GM23338 (cell line): ENCODE measurements around the gene ATPAF1. TPM values are rescaled to one million over a fixed set of nuclear protein-coding genes. Genes with fewer than 3 reads are reported as not detected.

ENCODE experiments used
- ATAC-seq: fragments of 200-7000 bp; cut with Tn5 transposase; 3 replicates; pipeline ENCODE4 v1.9.1; 2020
- DNase-seq: peaks from one replicate; pipeline ENCODE4 v3.0.0-alpha.2; 2015; ENCODE audit warnings: low spot score
- H2AFZ ChIP-seq: fragments of 200-600 bp; sonication (generic); 2 replicates; pipeline ENCODE4 v1.8.0; 2016; ENCODE audit warnings: antibody characterized with exemption, mild to moderate bottlenecking, moderate library complexity
- H3F3A ChIP-seq: fragments of 200-600 bp; sonication (generic); replicated peaks from 2 replicates; pipeline ENCODE4 v1.8.0; 2017; ENCODE audit warnings: antibody characterized with exemption, mixed run types, low read depth
- H3K27ac ChIP-seq: fragments of 200-600 bp; sonication (generic); 2 replicates; pipeline ENCODE4 v1.6.1; 2016; ENCODE audit warnings: low read depth
- H3K27me3 ChIP-seq: fragments of 200-600 bp; sonication (generic); 2 replicates; pipeline ENCODE4 v1.8.0; 2016; ENCODE audit warnings: mild to moderate bottlenecking, mixed run types, moderate library complexity; ENCODE audit not compliant: insufficient read depth
- H3K36me3 ChIP-seq: fragments of 200-600 bp; sonication (generic); 2 replicates; pipeline ENCODE4 v1.8.0; 2016; ENCODE audit warnings: mild to moderate bottlenecking; ENCODE audit not compliant: insufficient read depth
- H3K4me1 ChIP-seq: fragments of 200-600 bp; sonication (generic); 2 replicates; pipeline ENCODE4 v1.8.0; 2016; ENCODE audit warnings: mild to moderate bottlenecking, moderate library complexity; ENCODE audit not compliant: insufficient read depth
- H3K4me2 ChIP-seq: fragments of 200-600 bp; sonication (generic); 2 replicates; pipeline ENCODE4 v1.7.1; 2017; ENCODE audit warnings: mixed run types
- H3K4me3 ChIP-seq: fragments of 200-600 bp; sonication (generic); 2 replicates; pipeline ENCODE4 v1.6.1; 2016; ENCODE audit warnings: mixed run types
- H3K79me2 ChIP-seq: fragments of 200-600 bp; sonication (generic); replicated peaks from 2 replicates; pipeline ENCODE4 v1.8.0; 2017; ENCODE audit warnings: mild to moderate bottlenecking; ENCODE audit not compliant: insufficient read depth
- H3K9me2 ChIP-seq: fragments of 200-600 bp; sonication (generic); 2 replicates; pipeline ENCODE4 v1.8.0; 2017; ENCODE audit not compliant: insufficient read depth
- H4K20me1 ChIP-seq: fragments of 200-600 bp; sonication (generic); replicated peaks from 2 replicates; pipeline ENCODE4 v1.8.0; 2017; ENCODE audit warnings: mild to moderate bottlenecking; ENCODE audit not compliant: insufficient read depth
- H3K27ac Mint-ChIP-seq: 2 replicates; pipeline ENCODE4 v1.8.0; 2020; ENCODE audit warnings: inconsistent platforms, mild to moderate bottlenecking, moderate library complexity, mixed read lengths
- H3K27me3 Mint-ChIP-seq: 3 replicates; pipeline ENCODE4 v1.8.0; 2022; ENCODE audit warnings: low read depth, mild to moderate bottlenecking, moderate library complexity, mixed read lengths, inconsistent platforms; ENCODE audit not compliant: insufficient read depth, poor library complexity
- H3K36me3 Mint-ChIP-seq: 3 replicates; pipeline ENCODE4 v1.8.0; 2021; ENCODE audit warnings: low read depth, mild to moderate bottlenecking, inconsistent platforms, moderate library complexity, mixed read lengths
- H3K4me1 Mint-ChIP-seq: 3 replicates; pipeline ENCODE4 v1.8.0; 2020; ENCODE audit warnings: mild to moderate bottlenecking, inconsistent platforms, mixed read lengths
- H3K4me3 Mint-ChIP-seq: 3 replicates; pipeline ENCODE4 v1.8.0; 2021; ENCODE audit warnings: moderate library complexity, mild to moderate bottlenecking, inconsistent platforms, mixed read lengths
- H3K9me3 Mint-ChIP-seq: 3 replicates; pipeline ENCODE4 v1.8.0; 2020; ENCODE audit warnings: moderate library complexity, mild to moderate bottlenecking, inconsistent platforms, mixed read lengths
- CREB1 ChIP-seq: fragments of 250-450 bp; sonication (Bioruptor Pico); IDR thresholded peaks from 2 replicates; pipeline ENCODE4 v1.5.0; 2020; ENCODE audit warnings: low read depth, mild to moderate bottlenecking, moderate library complexity
- EZH2 ChIP-seq: fragments of 200-600 bp; sonication (generic); IDR thresholded peaks from one replicate; pipeline ENCODE4 v1.8.0; 2017; ENCODE audit warnings: antibody characterized with exemption, mild to moderate bottlenecking, low read depth; ENCODE audit not compliant: unreplicated experiment
- EZH2phosphoT487 ChIP-seq: fragments of 200-600 bp; sonication (generic); IDR thresholded peaks from one replicate; pipeline ENCODE4 v1.8.1; 2018; ENCODE audit warnings: antibody characterized with exemption; ENCODE audit not compliant: unreplicated experiment
- JUNB ChIP-seq: IDR thresholded peaks from one replicate; pipeline ENCODE4 v1.6.1; 2016; ENCODE audit warnings: antibody characterized with exemption; ENCODE audit not compliant: unreplicated experiment
- NANOG ChIP-seq: IDR thresholded peaks from 2 replicates; pipeline ENCODE4 v1.6.1; 2016; ENCODE audit warnings: antibody characterized with exemption, borderline replicate concordance
- POLR2AphosphoS5 ChIP-seq: IDR thresholded peaks from 2 replicates; pipeline ENCODE4 v1.6.1; 2016; ENCODE audit warnings: antibody characterized with exemption, low read depth
- STAT1 ChIP-seq: IDR thresholded peaks from one replicate; pipeline ENCODE4 v1.6.1; 2016; ENCODE audit warnings: antibody characterized with exemption; ENCODE audit not compliant: unreplicated experiment
- ZNF114 ChIP-seq: fragments of 250-450 bp; sonication (Bioruptor Pico); IDR thresholded peaks from 2 replicates; pipeline ENCODE4 v1.5.0; 2020; ENCODE audit warnings: mild to moderate bottlenecking, moderate library complexity
- ZNF331 ChIP-seq: fragments of 250-450 bp; sonication (Bioruptor Pico); IDR thresholded peaks from 2 replicates; pipeline ENCODE4 v1.5.0; 2020; ENCODE audit warnings: low read depth, mild to moderate bottlenecking, moderate library complexity
- polyA plus RNA-seq: library from polyadenylated mRNA; unstranded; fragments of >200 nt; fragmentation: Nextera tagmentation; extraction: Ambion mirVana; gene quantifications from 2 replicates; pipeline ENCODE4 v1.2.1, GENCODE V29; 2016
- total RNA-seq: library from RNA; depleted of rRNA; stranded (reverse); fragments of >200 nt; shearing (Covaris generic); gene quantifications from 2 replicates; pipeline ENCODE4 v1.2.3, GENCODE V29; 2014
- TF ChIP-seq, protein P1 (sequence below), 2 experiments: fragments of 200-600 bp in 1 of 2; sonication (generic) in 1 of 2; conservative IDR thresholded peaks; 2 replicates each; pipeline versions ENCODE4 v1.5.1 to v1.6.1; 2016 to 2017; ENCODE audit warnings: antibody characterized with exemption in 2 of 2, low read depth in 2 of 2, mild to moderate bottlenecking in 2 of 2, moderate library complexity in 1 of 2
- TF ChIP-seq, protein P2 (sequence below): IDR thresholded peaks from 2 replicates; pipeline ENCODE4 v1.6.1; 2016; ENCODE audit warnings: antibody characterized with exemption
- TF ChIP-seq, protein P3 (sequence below): IDR thresholded peaks from one replicate; pipeline ENCODE4 v1.6.1; 2018; ENCODE audit warnings: antibody characterized with exemption; ENCODE audit not compliant: unreplicated experiment
- TF ChIP-seq, protein P4 (sequence below): fragments of 250-450 bp; sonication (Bioruptor Pico); IDR thresholded peaks from 2 replicates; pipeline ENCODE4 v1.5.0; 2020; ENCODE audit warnings: mild to moderate bottlenecking, moderate library complexity

Gene ATPAF1
- total and polyA plus RNA-seq, 2 experiments from 2014 or later = 41.2 to 67.6 TPM

DNA sequence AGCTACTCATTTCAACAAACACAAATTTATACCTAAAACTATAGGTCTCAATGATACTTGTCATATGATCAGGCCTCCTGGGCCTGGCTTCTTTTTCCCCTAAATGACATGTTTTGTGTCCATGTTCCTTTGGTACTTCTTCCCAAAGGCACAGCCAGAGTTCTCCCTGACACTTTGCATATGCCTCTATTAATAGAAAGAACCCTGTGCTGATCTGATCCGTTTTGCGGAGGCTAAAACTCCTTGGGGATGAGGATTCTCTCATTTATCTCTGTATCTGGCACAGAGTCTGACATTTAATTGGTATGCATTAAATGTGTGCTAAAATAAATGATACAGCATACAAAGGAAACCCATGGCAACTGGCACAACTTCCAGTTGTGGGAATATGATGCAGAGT lies 11.5 kb downstream of the ATPAF1 start:
- ATAC-seq = no peak
- H3K4me3 Mint-ChIP-seq = no peak overlapping the region
- H3K27ac Mint-ChIP-seq = no peak overlapping the region
- H3K79me2 ChIP-seq = 0 out of 2 replicates have a peak, but pooled peaks cover 4% of the 10 kb centered on the region
- no peaks in the 10 kb centered on the region for H3K4me1 Mint-ChIP-seq
- peaks cover 35% of the 10 kb centered on the region for H3K36me3 Mint-ChIP-seq
- no peak overlapping the region for H3K4me3 ChIP-seq
- H3K27me3 Mint-ChIP-seq = no peaks in the 10 kb centered on the region
- H4K20me1 ChIP-seq = 0 out of 2 replicates have a peak, but pooled peaks cover 11% of the 10 kb centered on the region
- H3K4me2 ChIP-seq = no peak overlapping the region
- DNase-seq = no peak
- no peak overlapping the region for H2AFZ ChIP-seq
- TF ChIP-seq, protein P1, sequence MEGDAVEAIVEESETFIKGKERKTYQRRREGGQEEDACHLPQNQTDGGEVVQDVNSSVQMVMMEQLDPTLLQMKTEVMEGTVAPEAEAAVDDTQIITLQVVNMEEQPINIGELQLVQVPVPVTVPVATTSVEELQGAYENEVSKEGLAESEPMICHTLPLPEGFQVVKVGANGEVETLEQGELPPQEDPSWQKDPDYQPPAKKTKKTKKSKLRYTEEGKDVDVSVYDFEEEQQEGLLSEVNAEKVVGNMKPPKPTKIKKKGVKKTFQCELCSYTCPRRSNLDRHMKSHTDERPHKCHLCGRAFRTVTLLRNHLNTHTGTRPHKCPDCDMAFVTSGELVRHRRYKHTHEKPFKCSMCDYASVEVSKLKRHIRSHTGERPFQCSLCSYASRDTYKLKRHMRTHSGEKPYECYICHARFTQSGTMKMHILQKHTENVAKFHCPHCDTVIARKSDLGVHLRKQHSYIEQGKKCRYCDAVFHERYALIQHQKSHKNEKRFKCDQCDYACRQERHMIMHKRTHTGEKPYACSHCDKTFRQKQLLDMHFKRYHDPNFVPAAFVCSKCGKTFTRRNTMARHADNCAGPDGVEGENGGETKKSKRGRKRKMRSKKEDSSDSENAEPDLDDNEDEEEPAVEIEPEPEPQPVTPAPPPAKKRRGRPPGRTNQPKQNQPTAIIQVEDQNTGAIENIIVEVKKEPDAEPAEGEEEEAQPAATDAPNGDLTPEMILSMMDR (conservative IDR thresholded peaks at IDR 0.05; ENCODE audit: low read depth in 2 of 2) = no peak
- TF ChIP-seq, protein P2, sequence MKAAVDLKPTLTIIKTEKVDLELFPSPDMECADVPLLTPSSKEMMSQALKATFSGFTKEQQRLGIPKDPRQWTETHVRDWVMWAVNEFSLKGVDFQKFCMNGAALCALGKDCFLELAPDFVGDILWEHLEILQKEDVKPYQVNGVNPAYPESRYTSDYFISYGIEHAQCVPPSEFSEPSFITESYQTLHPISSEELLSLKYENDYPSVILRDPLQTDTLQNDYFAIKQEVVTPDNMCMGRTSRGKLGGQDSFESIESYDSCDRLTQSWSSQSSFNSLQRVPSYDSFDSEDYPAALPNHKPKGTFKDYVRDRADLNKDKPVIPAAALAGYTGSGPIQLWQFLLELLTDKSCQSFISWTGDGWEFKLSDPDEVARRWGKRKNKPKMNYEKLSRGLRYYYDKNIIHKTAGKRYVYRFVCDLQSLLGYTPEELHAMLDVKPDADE = no peak
- TF ChIP-seq EZH2phosphoT487 (no peak), NANOG (no peak), ZNF331 (CRISPR knock-in tag) (no peak), ZNF114 (CRISPR knock-in tag) (no peak), CREB1 (CRISPR knock-in tag) (no peak), JUNB (no peak), POLR2AphosphoS5 (no peak), STAT1 (no peak), EZH2 (no peak)
- TF ChIP-seq, protein P3, sequence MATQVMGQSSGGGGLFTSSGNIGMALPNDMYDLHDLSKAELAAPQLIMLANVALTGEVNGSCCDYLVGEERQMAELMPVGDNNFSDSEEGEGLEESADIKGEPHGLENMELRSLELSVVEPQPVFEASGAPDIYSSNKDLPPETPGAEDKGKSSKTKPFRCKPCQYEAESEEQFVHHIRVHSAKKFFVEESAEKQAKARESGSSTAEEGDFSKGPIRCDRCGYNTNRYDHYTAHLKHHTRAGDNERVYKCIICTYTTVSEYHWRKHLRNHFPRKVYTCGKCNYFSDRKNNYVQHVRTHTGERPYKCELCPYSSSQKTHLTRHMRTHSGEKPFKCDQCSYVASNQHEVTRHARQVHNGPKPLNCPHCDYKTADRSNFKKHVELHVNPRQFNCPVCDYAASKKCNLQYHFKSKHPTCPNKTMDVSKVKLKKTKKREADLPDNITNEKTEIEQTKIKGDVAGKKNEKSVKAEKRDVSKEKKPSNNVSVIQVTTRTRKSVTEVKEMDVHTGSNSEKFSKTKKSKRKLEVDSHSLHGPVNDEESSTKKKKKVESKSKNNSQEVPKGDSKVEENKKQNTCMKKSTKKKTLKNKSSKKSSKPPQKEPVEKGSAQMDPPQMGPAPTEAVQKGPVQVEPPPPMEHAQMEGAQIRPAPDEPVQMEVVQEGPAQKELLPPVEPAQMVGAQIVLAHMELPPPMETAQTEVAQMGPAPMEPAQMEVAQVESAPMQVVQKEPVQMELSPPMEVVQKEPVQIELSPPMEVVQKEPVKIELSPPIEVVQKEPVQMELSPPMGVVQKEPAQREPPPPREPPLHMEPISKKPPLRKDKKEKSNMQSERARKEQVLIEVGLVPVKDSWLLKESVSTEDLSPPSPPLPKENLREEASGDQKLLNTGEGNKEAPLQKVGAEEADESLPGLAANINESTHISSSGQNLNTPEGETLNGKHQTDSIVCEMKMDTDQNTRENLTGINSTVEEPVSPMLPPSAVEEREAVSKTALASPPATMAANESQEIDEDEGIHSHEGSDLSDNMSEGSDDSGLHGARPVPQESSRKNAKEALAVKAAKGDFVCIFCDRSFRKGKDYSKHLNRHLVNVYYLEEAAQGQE = no peak
- TF ChIP-seq, protein P4, sequence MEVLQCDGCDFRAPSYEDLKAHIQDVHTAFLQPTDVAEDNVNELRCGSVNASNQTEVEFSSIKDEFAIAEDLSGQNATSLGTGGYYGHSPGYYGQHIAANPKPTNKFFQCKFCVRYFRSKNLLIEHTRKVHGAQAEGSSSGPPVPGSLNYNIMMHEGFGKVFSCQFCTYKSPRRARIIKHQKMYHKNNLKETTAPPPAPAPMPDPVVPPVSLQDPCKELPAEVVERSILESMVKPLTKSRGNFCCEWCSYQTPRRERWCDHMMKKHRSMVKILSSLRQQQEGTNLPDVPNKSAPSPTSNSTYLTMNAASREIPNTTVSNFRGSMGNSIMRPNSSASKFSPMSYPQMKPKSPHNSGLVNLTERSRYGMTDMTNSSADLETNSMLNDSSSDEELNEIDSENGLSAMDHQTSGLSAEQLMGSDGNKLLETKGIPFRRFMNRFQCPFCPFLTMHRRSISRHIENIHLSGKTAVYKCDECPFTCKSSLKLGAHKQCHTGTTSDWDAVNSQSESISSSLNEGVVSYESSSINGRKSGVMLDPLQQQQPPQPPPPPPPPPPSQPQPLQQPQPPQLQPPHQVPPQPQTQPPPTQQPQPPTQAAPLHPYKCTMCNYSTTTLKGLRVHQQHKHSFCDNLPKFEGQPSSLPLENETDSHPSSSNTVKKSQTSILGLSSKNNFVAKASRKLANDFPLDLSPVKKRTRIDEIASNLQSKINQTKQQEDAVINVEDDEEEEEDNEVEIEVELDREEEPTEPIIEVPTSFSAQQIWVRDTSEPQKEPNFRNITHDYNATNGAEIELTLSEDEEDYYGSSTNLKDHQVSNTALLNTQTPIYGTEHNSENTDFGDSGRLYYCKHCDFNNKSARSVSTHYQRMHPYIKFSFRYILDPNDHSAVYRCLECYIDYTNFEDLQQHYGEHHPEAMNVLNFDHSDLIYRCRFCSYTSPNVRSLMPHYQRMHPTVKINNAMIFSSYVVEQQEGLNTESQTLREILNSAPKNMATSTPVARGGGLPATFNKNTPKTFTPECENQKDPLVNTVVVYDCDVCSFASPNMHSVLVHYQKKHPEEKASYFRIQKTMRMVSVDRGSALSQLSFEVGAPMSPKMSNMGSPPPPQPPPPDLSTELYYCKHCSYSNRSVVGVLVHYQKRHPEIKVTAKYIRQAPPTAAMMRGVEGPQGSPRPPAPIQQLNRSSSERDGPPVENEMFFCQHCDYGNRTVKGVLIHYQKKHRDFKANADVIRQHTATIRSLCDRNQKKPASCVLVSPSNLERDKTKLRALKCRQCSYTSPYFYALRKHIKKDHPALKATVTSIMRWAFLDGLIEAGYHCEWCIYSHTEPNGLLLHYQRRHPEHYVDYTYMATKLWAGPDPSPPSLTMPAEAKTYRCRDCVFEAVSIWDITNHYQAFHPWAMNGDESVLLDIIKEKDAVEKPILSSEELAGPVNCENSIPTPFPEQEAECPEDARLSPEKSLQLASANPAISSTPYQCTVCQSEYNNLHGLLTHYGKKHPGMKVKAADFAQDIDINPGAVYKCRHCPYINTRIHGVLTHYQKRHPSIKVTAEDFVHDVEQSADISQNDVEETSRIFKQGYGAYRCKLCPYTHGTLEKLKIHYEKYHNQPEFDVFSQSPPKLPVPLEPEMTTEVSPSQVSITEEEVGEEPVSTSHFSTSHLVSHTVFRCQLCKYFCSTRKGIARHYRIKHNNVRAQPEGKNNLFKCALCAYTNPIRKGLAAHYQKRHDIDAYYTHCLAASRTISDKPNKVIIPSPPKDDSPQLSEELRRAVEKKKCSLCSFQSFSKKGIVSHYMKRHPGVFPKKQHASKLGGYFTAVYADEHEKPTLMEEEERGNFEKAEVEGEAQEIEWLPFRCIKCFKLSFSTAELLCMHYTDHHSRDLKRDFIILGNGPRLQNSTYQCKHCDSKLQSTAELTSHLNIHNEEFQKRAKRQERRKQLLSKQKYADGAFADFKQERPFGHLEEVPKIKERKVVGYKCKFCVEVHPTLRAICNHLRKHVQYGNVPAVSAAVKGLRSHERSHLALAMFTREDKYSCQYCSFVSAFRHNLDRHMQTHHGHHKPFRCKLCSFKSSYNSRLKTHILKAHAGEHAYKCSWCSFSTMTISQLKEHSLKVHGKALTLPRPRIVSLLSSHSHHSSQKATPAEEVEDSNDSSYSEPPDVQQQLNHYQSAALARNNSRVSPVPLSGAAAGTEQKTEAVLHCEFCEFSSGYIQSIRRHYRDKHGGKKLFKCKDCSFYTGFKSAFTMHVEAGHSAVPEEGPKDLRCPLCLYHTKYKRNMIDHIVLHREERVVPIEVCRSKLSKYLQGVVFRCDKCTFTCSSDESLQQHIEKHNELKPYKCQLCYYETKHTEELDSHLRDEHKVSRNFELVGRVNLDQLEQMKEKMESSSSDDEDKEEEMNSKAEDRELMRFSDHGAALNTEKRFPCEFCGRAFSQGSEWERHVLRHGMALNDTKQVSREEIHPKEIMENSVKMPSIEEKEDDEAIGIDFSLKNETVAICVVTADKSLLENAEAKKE = no peak
- no peaks in the 10 kb centered on the region for H3K9me3 Mint-ChIP-seq
- H3K36me3 ChIP-seq = peaks cover 14% of the 10 kb centered on the region
- no peak overlapping the region for H3K27ac ChIP-seq
- no peaks in the 10 kb centered on the region for H3K4me1 ChIP-seq
- no peaks in the 10 kb centered on the region for H3K9me2 ChIP-seq
- no peaks in the 10 kb centered on the region for H3K27me3 ChIP-seq
- no peaks in the 10 kb centered on the region for H3F3A ChIP-seq
